Effector memory CD4-positive, alpha-beta T cell (primary cell): Measurements from ENCODE around the gene ZNF148.
"Not testable (repeated sequence)": the region's sequence is repeated elsewhere in the genome, so short reads cannot be mapped to it uniquely, and the experiment has no call there.

ENCODE experiments used
- DNase-seq, 3 donors: peaks; one replicate each; pipeline ENCODE4 v3.0.0-alpha.2; 2020
- H3K27ac ChIP-seq: 2 replicates; pipeline ENCODE4 v1.7.0; 2013; ENCODE audit warnings: mild to moderate bottlenecking, low read length, moderate library complexity; ENCODE audit not compliant: insufficient read depth, poor library complexity, severe bottlenecking
- H3K27me3 ChIP-seq: replicated peaks from 2 replicates; pipeline ENCODE4 v1.7.0; 2013; ENCODE audit warnings: mild to moderate bottlenecking, low read length; ENCODE audit not compliant: insufficient read depth, control insufficient read depth, poor library complexity, severe bottlenecking
- H3K36me3 ChIP-seq: 2 replicates; pipeline ENCODE4 v1.7.0; 2013; ENCODE audit warnings: mild to moderate bottlenecking, low read length, moderate library complexity; ENCODE audit not compliant: control insufficient read depth, insufficient read depth
- H3K4me1 ChIP-seq: 2 replicates; pipeline ENCODE4 v1.7.0; 2013; ENCODE audit warnings: low read length, mild to moderate bottlenecking; ENCODE audit not compliant: control insufficient read depth, insufficient read depth, poor library complexity, severe bottlenecking
- H3K4me3 ChIP-seq: 2 replicates; pipeline ENCODE4 v1.7.0; 2013; ENCODE audit warnings: low read length, low read depth, mild to moderate bottlenecking; ENCODE audit not compliant: insufficient read depth, poor library complexity, severe bottlenecking
- H3K9me3 ChIP-seq: 2 replicates; pipeline ENCODE4 v1.7.0; 2013; ENCODE audit warnings: mild to moderate bottlenecking, low read length, moderate library complexity; ENCODE audit not compliant: control insufficient read depth
- total RNA-seq, 3 donors: gene quantifications; one replicate each; lab custom pipeline; 2026; lab: John Stamatoyannopoulos, UW

ZNF148 gene
- 68.4 to 88.1 (median 85.8) reads per million in 3 donors for total RNA-seq

DNA sequence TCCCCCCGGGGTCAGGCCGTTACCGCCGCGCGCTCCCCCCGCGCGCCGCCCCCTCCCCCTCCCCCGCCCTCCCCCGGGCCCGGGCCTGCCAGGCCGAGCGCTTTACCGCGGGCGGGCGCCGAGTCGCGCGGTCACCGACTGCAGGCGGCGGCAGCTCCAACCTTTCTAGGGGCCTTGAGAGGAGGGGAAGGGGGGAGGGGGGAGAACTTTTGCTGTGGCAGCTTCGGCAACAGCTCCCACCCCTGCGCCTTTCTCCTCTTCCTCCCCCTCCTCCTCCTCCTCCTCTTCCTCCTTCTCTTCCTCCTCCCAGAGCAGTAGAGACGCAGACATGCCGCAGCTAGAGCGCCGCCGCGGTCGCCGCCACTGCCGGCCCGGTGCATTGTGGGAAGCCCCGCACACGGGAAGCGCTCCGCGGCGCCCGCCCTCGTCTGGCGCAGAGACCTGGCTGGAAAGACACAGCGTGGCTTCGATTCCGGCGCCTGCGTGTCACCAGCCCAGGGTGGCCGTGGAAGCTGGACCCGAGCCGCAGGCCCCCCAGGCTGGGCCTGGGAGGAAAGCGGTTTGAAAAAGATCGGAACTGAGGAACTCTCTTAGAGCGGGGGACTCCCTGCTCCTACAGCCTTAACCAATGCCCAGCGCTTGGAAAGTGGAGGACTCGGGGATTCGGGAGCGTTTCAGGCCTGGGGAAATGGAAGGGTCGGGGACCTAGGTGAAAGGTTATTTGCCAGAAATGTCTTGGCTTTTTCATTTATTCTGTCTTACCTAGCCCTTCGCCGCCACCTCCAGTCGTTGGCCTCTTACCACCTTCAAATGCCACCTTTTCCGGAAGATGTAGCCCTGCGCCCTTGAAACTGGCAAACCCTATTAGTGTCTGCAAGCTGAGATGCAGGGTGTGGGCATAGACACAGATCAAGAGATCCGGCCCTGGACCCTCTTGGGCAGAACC, at the start of gene ZNF148:
TSS of gene ZNF148 (minus strand) at position 330 of the 946 bp plus-strand sequence. CDS start 61,685 bp downstream, outside the sequence.
- no peaks in the 10 kb centered on the region for H3K36me3 ChIP-seq
- peak; percentile 80 to 84 (median 83) for DNase-seq
- peak within 1 kb of the TSS; percentile 86 for H3K4me3 ChIP-seq
- peaks cover 20% of the 10 kb centered on the region for H3K4me1 ChIP-seq
- H3K27me3 ChIP-seq: no peaks in the 10 kb centered on the region
- H3K27ac ChIP-seq: peak within 1 kb of the TSS; percentile 91
- no peaks in the 10 kb centered on the region for H3K9me3 ChIP-seq

DNA sequence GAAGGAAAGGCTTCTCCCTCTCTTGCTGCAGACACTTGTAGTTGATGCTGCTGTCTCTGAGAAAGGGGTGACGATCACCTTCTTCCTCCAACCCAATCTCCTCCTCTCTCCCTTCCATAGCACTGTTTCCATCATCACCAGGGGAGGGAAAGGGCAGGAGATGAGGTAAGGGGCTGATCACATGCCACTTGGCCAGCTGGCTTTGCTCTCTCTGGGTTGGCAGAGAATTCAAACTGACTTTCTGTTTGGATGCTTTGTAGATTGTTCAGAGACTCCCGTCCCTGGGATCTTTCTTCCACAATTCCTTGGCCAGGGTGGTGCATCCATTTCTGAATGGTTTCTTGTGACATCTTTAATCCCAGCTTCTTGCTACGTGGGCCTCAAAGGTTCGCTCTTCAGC, 43.2 kb upstream of the ZNF148 start:
- Histone ChIP-seq H3K4me3 (no peak overlapping the region), H3K4me1 (no peaks in the 10 kb centered on the region), H3K9me3 (no peaks in the 10 kb centered on the region), H3K27me3 (no peaks in the 10 kb centered on the region), H3K27ac (no peak overlapping the region), H3K36me3 (no peaks in the 10 kb centered on the region)
- DNase-seq: no peak

DNA sequence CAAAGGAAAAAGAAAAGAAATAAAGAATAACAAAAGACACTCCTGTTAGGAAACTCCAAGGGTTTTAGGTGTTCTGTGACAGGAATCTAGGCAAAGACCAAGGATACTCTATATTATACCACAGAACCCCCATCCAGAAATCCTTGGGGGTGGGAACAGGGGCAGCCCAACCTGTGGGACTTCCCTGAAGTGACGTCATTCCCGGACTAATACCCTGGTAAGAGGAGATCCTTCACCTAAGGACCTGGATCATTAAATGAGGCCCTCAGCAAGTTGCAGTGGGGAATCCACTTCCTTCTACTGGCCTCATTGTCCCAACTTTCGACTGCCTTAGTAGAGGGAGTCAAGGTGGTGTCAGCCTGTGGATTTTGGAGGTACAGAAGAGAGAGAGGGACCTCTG, 41.1 kb upstream of the ZNF148 start:
- Histone ChIP-seq H3K9me3 (no peaks in the 10 kb centered on the region), H3K4me1 (no peaks in the 10 kb centered on the region), H3K27ac (no peak overlapping the region), H3K27me3 (no peaks in the 10 kb centered on the region), H3K36me3 (no peaks in the 10 kb centered on the region), H3K4me3 (no peak overlapping the region)
- DNase-seq: no peak

DNA sequence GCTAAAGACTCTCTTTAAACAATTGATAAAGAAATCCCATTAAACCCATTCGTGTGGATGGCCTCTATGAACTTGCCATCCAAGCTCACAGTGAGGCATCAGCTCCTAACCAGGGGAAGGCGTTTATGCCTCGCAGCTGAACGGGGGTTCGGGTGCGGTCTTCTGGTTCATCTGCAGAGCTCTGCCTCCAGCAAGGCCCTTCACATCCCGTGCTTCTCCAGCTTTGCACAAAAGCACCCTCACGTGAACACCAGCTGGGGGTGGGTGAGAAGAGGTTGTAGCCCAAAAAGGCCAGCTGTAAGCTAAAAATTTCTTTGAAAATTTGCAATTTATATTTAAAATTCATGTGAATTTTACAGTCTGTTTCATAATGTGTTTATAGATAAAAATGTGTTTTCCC, 39.5 kb upstream of the ZNF148 start:
- no peak for DNase-seq
- no peaks in the 10 kb centered on the region for H3K27me3 ChIP-seq

GRCh38 chr3:125410922-125411321, 35.8 kb upstream of the ZNF148 start:
- Histone ChIP-seq H3K27me3 (no peaks in the 10 kb centered on the region), H3K27ac (no peak overlapping the region), H3K4me1 (no peaks in the 10 kb centered on the region), H3K4me3 (no peak overlapping the region), H3K9me3 (no peaks in the 10 kb centered on the region), H3K36me3 (no peaks in the 10 kb centered on the region)
- no peak for DNase-seq

More for the DNA sequence above, 39.5 kb upstream of the ZNF148 start:
- H3K36me3 ChIP-seq: no peaks in the 10 kb centered on the region
- H3K9me3 ChIP-seq: no peaks in the 10 kb centered on the region
- H3K4me3 ChIP-seq: no peak overlapping the region
- no peak overlapping the region for H3K27ac ChIP-seq
- no peaks in the 10 kb centered on the region for H3K4me1 ChIP-seq

GRCh38 chr3:125406070-125406469, 30.9 kb upstream of the ZNF148 start:
- Histone ChIP-seq H3K27me3 (no peaks in the 10 kb centered on the region), H3K27ac (no peak overlapping the region), H3K36me3 (no peaks in the 10 kb centered on the region), H3K9me3 (no peaks in the 10 kb centered on the region), H3K4me3 (no peak overlapping the region), H3K4me1 (no peaks in the 10 kb centered on the region)
- DNase-seq: no peak

DNA sequence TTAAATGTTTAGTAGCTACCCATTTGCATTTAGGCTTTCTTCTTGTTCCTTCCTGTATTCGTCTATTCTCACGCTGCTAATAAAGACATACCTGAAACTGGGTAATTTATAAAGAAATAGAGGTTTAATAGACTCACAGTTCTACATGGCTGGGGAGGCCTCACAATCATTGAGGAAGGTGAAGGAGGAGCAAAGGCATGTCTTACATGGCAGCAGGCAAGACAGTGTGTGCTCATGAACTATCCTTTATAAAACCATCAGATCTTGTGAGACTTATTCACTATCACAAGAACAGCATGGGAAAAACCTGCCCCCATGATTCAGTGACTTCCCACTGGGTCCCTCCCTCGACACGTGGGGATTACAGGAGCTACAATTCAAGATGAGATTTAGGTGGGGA, 30.4 kb upstream of the ZNF148 start:
- DNase-seq, H3K27me3 ChIP-seq, H3K4me1 ChIP-seq, H3K4me3 ChIP-seq, H3K36me3 ChIP-seq, H3K27ac ChIP-seq, H3K9me3 ChIP-seq: not testable (repeated sequence)

DNA sequence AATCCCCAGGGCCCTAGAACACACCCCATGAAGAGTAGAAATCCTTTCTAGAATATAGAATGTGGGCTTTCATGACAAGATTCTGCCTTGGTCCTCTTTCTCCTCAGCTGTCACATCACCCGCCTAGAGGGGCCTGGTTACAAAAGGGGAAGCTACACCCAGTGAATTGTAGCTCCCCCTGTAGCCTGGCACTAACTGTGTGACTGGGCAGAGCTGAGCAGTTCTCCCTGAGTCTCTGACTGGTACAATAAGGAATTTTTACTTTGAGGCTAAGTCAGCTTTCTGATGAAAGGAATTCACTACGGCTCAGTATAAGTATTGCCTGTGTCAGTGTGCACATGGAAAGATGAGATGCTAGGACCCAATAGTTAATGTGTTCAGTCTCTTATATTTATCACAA, 28.7 kb upstream of the ZNF148 start:
- no peaks in the 10 kb centered on the region for H3K36me3 ChIP-seq
- H3K4me1 ChIP-seq: no peaks in the 10 kb centered on the region
- DNase-seq: no peak
- H3K9me3 ChIP-seq: no peaks in the 10 kb centered on the region
- no peak overlapping the region for H3K4me3 ChIP-seq
- no peak overlapping the region for H3K27ac ChIP-seq
- no peaks in the 10 kb centered on the region for H3K27me3 ChIP-seq

DNA sequence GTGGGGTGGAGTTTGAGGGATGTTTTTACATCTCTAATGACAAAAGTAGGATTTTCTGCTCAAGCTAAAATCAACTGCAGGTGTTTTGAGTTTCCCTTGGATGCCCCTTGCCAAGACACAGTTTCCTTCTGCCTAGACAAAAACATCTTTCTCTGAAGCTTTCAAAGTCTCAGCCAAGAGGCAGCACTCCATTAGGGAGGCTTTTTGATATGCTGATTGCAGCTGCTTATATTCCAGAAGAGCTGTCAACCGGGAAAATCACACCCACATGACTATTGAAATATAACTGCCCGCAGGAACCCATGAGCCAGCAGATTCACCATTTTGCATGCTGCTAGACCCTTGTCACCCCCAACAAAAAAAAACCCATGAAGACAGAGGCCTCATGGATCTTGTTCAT, 27.5 kb upstream of the ZNF148 start:
- Histone ChIP-seq H3K4me1 (no peaks in the 10 kb centered on the region), H3K4me3 (no peak overlapping the region), H3K9me3 (no peaks in the 10 kb centered on the region), H3K36me3 (no peaks in the 10 kb centered on the region), H3K27ac (no peak overlapping the region), H3K27me3 (no peaks in the 10 kb centered on the region)
- DNase-seq: no peak

DNA sequence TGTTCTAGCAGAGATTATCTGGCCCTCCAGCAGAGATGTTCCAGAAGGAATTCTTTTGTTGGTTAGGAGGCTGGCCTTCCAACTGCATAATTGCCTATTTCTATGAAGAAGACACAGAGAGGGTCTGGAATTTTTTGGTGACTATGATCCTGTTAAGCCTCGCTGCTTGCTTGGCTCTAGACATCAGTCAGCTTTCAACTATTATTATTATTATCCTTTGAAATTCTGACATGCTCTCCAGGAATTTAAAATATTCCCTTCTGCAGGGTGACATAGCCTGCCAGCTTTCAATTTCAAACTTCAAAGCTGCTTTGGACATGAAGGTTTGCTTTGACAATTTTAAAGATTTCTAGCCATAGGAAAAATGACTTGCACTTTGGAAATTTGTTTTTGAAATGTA, 26.3 kb upstream of the ZNF148 start:
- H3K9me3 ChIP-seq: no peaks in the 10 kb centered on the region
- H3K36me3 ChIP-seq: no peaks in the 10 kb centered on the region
- no peak overlapping the region for H3K4me3 ChIP-seq
- no peaks in the 10 kb centered on the region for H3K27me3 ChIP-seq
- no peak overlapping the region for H3K27ac ChIP-seq
- DNase-seq: no peak
- no peaks in the 10 kb centered on the region for H3K4me1 ChIP-seq
